ENCODE data around the gene DNAAF1. TPM values are rescaled to one million over a fixed set of nuclear protein-coding genes. Genes with fewer than 3 reads are reported as not detected.

DNAAF1 gene
- total and polyA plus RNA-seq, 2 of the 8 experiments (the other 6 are each of a cell fraction or from before 2014, with no cell fraction given): 0.09 to 0.15 TPM

- no peak for TF ChIP-seq JUND (IDR thresholded peaks at IDR 0.05; ENCODE audit: low read length)
- no peak for TF ChIP-seq SIRT6 (IDR thresholded peaks at IDR 0.05; ENCODE audit: low read length)
- no peak for TF ChIP-seq SP2 (IDR thresholded peaks at IDR 0.05; ENCODE audit: low read length)
These were observed 49.6 kb upstream of the DNAAF1 start (continued) for GRCh38 chr16:84095466-84095865.

Measured in H1 (cell line).